ENCODE data around the gene ARID3A. TPM values are rescaled to one million over a fixed set of nuclear protein-coding genes. Genes with fewer than 3 reads are reported as not detected.
"Not testable (repeated sequence)": the region's sequence is repeated elsewhere in the genome, so short reads cannot be mapped to it uniquely, and the experiment has no call there.

The ARID3A gene
- total RNA-seq, 1 experiment from 2014 or later, result 239 TPM

- POLR2A ChIA-PET; H3K9me3 Mint-ChIP-seq (ENCODE audit: unreplicated experiment); H3K27me3 ChIP-seq (replicated peaks; ENCODE audit: control insufficient read depth, insufficient read depth, low read length); H3K27ac Mint-ChIP-seq (ENCODE audit: unreplicated experiment); BruUV-seq (replicated peaks); DNase-seq; H3K9me3 ChIP-seq; H3K27me3 Mint-ChIP-seq (ENCODE audit: insufficient read depth, unreplicated experiment); H3K4me3 ChIP-seq (ENCODE audit: low read depth, low read length); H3K4me1 ChIP-seq; H3K4me3 Mint-ChIP-seq (ENCODE audit: unreplicated experiment); H3K36me3 ChIP-seq (ENCODE audit: control insufficient read depth, insufficient read depth, low read length): not testable (repeated sequence)
- CTCF ChIA-PET, result interaction anchor here (0.6 to 1.7 kb wide), 2 partner anchors 40 to 372 kb away, joined by 4 to 8 read pairs; no protein-coding TSS in a partner anchor
- peaks cover 15% of the 10 kb centered on the region for H3K4me1 Mint-ChIP-seq (ENCODE audit: low read depth, unreplicated experiment)
- intact Hi-C loops (cut with micrococcal nuclease; ENCODE audit: unreplicated experiment), result loop anchor here (10.0 kb wide), 1 partner anchor 80 kb away; the partner anchor contains the start of gene GPX4
- peaks cover 36% of the 10 kb centered on the region for H3K36me3 Mint-ChIP-seq (ENCODE audit: insufficient read depth, unreplicated experiment)
Measured at GRCh38 chr19:1025080-1025479, 99.2 kb downstream of the ARID3A start.

Other genes starting within 250 kb of the ARID3A start
- 26.3 and 31.2 TPM in 2 replicates for gene FSTL3, start 249.6 kb upstream of the ARID3A start, total RNA-seq (2022)
- gene PRSS57, start 230.6 kb upstream of the ARID3A start, total RNA-seq (2022), result not detected in 2 replicates
- gene PALM, start 217.1 kb upstream of the ARID3A start, total RNA-seq (2022), result 14.7 and 16.1 TPM in 2 replicates
- gene MISP, start 174.9 kb upstream of the ARID3A start, total RNA-seq (2022), result 27.8 and 36.4 TPM in 2 replicates
- gene PTBP1, start 128.6 kb upstream of the ARID3A start, total RNA-seq (2022), result 510 and 522 TPM in 2 replicates
- gene PLPPR3, start 104.1 kb upstream of the ARID3A start, total RNA-seq (2022), result 5.1 and 7.1 TPM in 2 replicates
- gene AZU1, start 98.2 kb upstream of the ARID3A start, total RNA-seq (2022), result not detected in 2 replicates
- gene PRTN3, start 85.0 kb upstream of the ARID3A start, total RNA-seq (2022), result 0.29 TPM in 1 of 2 replicates, not detected in the other
- not detected in 2 replicates for gene ELANE, start 73.7 kb upstream of the ARID3A start, total RNA-seq (2022)
- 4.4 and 6.1 TPM in 2 replicates for gene CFD, start 66.4 kb upstream of the ARID3A start, total RNA-seq (2022)
- gene MED16, start 32.8 kb upstream of the ARID3A start, total RNA-seq (2022), result 64.3 and 69.1 TPM in 2 replicates
- gene RNU6-9, start 32.6 kb upstream of the ARID3A start, total RNA-seq (2022), result not detected in 2 replicates
- gene R3HDM4, start 12.8 kb upstream of the ARID3A start, total RNA-seq (2022), result 57.7 and 60.4 TPM in 2 replicates
- 13.0 and 16.6 TPM in 2 replicates for gene KISS1R, start 8.7 kb upstream of the ARID3A start, total RNA-seq (2022)
- gene WDR18, start 58.3 kb downstream of the ARID3A start, total RNA-seq (2022), result 89.5 and 96.8 TPM in 2 replicates
- 0.41 and 0.49 TPM in 2 replicates for gene GRIN3B, start 74.4 kb downstream of the ARID3A start, total RNA-seq (2022)
- 148 and 154 TPM in 2 replicates for gene TMEM259, start 95.1 kb downstream of the ARID3A start, total RNA-seq (2022)
- gene RNU6-2, start 95.5 kb downstream of the ARID3A start, total RNA-seq (2022), result not detected in 2 replicates
- gene CNN2, start 100.6 kb downstream of the ARID3A start, total RNA-seq (2022), result 194 and 221 TPM in 2 replicates
- gene ABCA7, start 114.1 kb downstream of the ARID3A start, total RNA-seq (2022), result 43.5 and 45.9 TPM in 2 replicates
- 38.6 and 43.3 TPM in 2 replicates for gene ARHGAP45, start 141.1 kb downstream of the ARID3A start, total RNA-seq (2022)
- 264 and 272 TPM in 2 replicates for gene POLR2E, start 169.3 kb downstream of the ARID3A start, total RNA-seq (2022)
- gene GPX4, start 178.0 kb downstream of the ARID3A start, total RNA-seq (2022), result 500 and 546 TPM in 2 replicates
- gene SBNO2, start 248.2 kb downstream of the ARID3A start, total RNA-seq (2022), result 37.3 and 41.2 TPM in 2 replicates